Skeletal muscle tissue (tissue), 4 donors: ENCODE measurements around the gene RBP3. TPM values are rescaled to one million over a fixed set of nuclear protein-coding genes. Genes with fewer than 3 reads are reported as not detected.

Source experiments
- H3K27ac ChIP-seq: one replicate; pipeline ENCODE4 v1.7.0; 2013; ENCODE audit warnings: mild to moderate bottlenecking, low read depth, low read length, inconsistent platforms
- H3K27me3 ChIP-seq, 3 donors: one replicate each; pipeline ENCODE4 v1.7.0; 2013; ENCODE audit warnings: low read length in 3 of 3; ENCODE audit not compliant: control insufficient read depth in 3 of 3, insufficient read depth in 3 of 3
- H3K36me3 ChIP-seq, 3 donors: one replicate each; pipeline ENCODE4 v1.7.0; 2013; ENCODE audit warnings: low read length in 3 of 3; ENCODE audit not compliant: control insufficient read depth in 3 of 3, insufficient read depth in 3 of 3
- H3K4me1 ChIP-seq, 3 donors: one replicate each; pipeline ENCODE4 v1.7.0; 2013; ENCODE audit warnings: low read length in 3 of 3, mild to moderate bottlenecking in 3 of 3; ENCODE audit not compliant: control insufficient read depth in 3 of 3, insufficient read depth in 3 of 3
- H3K4me3 ChIP-seq, 3 donors: one replicate each; pipeline ENCODE4 v1.7.0; 2013; ENCODE audit warnings: low read length in 3 of 3
- H3K9ac ChIP-seq, 3 donors: one replicate each; pipeline ENCODE4 v1.7.0; 2013; ENCODE audit warnings: low read length in 3 of 3, mild to moderate bottlenecking in 3 of 3, moderate library complexity in 2 of 3, low read depth in 1 of 3
- H3K9me3 ChIP-seq, 3 donors: one replicate each; pipeline ENCODE4 v1.7.0; 2013; ENCODE audit warnings: low read length in 3 of 3; ENCODE audit not compliant: control insufficient read depth in 3 of 3
- total RNA-seq: library from RNA; depleted of rRNA; stranded (reverse); fragments of >200 nt; gene quantifications from one replicate; pipeline ENCODE4 v1.2.3, GENCODE V29; 2014
- donor health status: Osteomylitis.

RBP3 gene
- total RNA-seq, 1 donor from 2014 or later = not detected

DNA sequence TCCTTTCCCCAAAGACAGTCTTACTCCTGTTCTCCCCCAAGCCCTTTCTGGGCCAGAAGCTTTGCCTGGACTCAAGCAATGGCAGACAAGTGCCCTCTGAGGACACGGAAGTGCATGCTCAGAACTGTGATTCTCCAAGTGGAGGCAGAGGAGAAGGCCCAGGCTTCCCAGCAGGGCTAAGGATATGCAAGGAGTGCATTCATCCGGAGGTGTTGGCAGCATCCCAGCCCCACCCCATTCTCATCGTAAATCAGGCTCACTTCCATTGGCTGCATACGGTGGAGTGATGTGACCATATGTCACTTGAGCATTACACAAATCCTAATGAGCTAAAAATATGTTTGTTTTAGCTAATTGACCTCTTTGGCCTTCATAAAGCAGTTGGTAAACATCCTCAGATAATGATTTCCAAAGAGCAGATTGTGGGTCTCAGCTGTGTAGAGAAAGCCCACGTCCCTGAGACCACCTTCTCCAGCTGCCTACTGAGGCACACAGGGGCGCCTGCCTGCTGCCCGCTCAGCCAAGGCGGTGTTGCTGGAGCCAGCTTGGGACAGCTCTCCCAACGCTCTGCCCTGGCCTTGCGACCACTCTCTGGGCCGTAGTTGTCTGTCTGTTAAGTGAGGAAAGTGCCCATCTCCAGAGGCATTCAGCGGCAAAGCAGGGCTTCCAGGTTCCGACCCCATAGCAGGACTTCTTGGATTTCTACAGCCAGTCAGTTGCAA, 1.4 kb upstream of the RBP3 start:
- Histone ChIP-seq H3K27me3 (no peaks in the 10 kb centered on the region), H3K9me3 (no peaks in the 10 kb centered on the region), H3K4me3 (no peak overlapping the region), H3K4me1 (no peaks in the 10 kb centered on the region), H3K27ac (no peak overlapping the region), H3K36me3 (no peaks in the 10 kb centered on the region), H3K9ac (no peak overlapping the region)

DNA sequence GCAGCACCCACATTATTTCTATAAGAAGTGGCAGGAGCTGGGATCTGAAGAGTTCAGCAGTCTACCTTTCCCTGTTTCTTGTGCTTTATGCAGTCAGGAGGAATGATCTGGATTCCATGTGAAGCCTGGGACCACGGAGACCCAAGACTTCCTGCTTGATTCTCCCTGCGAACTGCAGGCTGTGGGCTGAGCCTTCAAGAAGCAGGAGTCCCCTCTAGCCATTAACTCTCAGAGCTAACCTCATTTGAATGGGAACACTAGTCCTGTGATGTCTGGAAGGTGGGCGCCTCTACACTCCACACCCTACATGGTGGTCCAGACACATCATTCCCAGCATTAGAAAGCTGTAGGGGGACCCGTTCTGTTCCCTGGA, 874 bp upstream of the RBP3 start:
- Histone ChIP-seq H3K36me3 (no peaks in the 10 kb centered on the region), H3K4me1 (no peaks in the 10 kb centered on the region), H3K4me3 (no peak overlapping the region), H3K27me3 (no peaks in the 10 kb centered on the region), H3K9me3 (no peaks in the 10 kb centered on the region), H3K9ac (no peak overlapping the region), H3K27ac (no peak overlapping the region)

DNA sequence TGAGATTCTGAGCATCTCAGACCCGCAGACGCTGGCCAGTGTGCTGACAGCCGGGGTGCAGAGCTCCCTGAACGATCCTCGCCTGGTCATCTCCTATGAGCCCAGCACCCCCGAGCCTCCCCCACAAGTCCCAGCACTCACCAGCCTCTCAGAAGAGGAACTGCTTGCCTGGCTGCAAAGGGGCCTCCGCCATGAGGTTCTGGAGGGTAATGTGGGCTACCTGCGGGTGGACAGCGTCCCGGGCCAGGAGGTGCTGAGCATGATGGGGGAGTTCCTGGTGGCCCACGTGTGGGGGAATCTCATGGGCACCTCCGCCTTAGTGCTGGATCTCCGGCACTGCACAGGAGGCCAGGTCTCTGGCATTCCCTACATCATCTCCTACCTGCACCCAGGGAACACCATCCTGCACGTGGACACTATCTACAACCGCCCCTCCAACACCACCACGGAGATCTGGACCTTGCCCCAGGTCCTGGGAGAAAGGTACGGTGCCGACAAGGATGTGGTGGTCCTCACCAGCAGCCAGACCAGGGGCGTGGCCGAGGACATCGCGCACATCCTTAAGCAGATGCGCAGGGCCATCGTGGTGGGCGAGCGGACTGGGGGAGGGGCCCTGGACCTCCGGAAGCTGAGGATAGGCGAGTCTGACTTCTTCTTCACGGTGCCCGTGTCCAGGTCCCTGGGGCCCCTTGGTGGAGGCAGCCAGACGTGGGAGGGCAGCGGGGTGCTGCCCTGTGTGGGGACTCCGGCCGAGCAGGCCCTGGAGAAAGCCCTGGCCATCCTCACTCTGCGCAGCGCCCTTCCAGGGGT, 703 bp downstream of the RBP3 start:
- no peak overlapping the region for H3K27ac ChIP-seq
- H3K9ac ChIP-seq = no peak overlapping the region
- H3K4me1 ChIP-seq = no peaks in the 10 kb centered on the region
- H3K36me3 ChIP-seq = no peaks in the 10 kb centered on the region
- H3K4me3 ChIP-seq = no peak overlapping the region
- no peaks in the 10 kb centered on the region for H3K27me3 ChIP-seq
- no peaks in the 10 kb centered on the region for H3K9me3 ChIP-seq

- Histone ChIP-seq H3K36me3 (no peaks in the 10 kb centered on the region), H3K27me3 (no peaks in the 10 kb centered on the region), H3K4me3 (no peak overlapping the region), H3K9me3 (no peaks in the 10 kb centered on the region), H3K4me1 (no peaks in the 10 kb centered on the region), H3K27ac (no peak overlapping the region), H3K9ac (no peak overlapping the region)
Measured at GRCh38 chr10:47349516-47349915, 1.4 kb downstream of the RBP3 start.

DNA sequence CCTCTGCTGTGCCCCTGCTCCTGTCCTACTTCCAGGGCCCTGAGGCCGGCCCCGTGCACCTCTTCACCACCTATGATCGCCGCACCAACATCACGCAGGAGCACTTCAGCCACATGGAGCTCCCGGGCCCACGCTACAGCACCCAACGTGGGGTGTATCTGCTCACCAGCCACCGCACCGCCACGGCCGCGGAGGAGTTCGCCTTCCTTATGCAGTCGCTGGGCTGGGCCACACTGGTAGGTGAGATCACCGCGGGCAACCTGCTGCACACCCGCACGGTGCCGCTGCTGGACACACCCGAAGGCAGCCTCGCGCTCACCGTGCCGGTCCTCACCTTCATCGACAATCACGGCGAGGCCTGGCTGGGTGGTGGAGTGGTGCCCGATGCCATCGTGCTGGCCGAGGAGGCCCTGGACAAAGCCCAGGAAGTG, 1.8 kb downstream of the RBP3 start:
- Histone ChIP-seq H3K9me3 (no peaks in the 10 kb centered on the region), H3K27me3 (no peaks in the 10 kb centered on the region)

GRCh38 chr10:47350671-47351640, 2.8 kb downstream of the RBP3 start:
- H3K9ac ChIP-seq = no peak overlapping the region
- no peaks in the 10 kb centered on the region for H3K9me3 ChIP-seq
- no peaks in the 10 kb centered on the region for H3K36me3 ChIP-seq
- H3K4me3 ChIP-seq = no peak overlapping the region
- no peaks in the 10 kb centered on the region for H3K4me1 ChIP-seq
- no peaks in the 10 kb centered on the region for H3K27me3 ChIP-seq
- no peak overlapping the region for H3K27ac ChIP-seq

More for the DNA sequence above, 1.8 kb downstream of the RBP3 start:
- no peak overlapping the region for H3K4me3 ChIP-seq
- H3K27ac ChIP-seq = no peak overlapping the region
- no peaks in the 10 kb centered on the region for H3K4me1 ChIP-seq
- no peak overlapping the region for H3K9ac ChIP-seq
- no peaks in the 10 kb centered on the region for H3K36me3 ChIP-seq

DNA sequence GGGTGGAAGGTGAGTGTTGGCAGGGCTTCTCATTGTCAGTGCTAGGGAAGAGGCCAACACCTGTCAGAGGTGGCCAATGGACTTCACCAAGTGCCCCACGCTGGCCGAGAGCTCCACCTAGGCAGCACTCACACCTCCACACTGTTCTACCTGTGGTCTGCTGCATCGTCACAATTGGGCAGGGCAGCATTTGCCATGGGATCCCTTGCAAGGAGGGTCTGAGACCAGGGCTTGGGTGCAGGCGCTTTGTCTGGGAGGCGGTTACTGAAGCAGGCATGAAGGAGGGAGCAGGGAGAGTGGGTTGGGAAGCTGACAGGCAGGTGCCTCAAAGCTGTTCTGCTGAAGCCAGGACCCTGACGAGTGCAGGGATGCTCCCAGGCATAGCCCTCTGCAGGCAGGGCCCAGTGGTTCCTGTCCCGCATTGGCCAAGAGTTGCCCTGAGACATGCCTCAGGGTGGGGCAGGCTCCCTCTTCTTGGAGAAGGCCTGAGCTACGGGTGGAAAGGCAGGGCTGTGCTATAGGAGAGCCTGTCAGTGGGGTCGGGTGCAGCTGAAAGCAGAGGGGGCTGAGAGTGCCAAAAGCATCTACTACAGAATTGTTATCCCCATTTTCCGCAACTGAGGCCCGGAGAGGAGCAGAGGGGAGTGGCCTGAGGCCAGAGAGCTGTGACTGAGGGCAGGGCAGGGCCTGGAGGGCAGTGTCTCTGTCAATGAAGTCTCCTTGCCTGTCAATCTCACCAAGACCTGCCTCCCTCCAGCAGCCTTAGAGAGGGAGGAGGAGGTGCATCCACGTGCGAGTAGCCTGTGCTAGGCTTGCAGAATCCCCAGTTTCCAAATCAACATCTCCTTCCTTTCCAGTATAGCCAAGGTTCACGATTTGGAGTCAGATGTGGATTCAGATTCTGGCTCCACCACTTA, 4.0 kb downstream of the RBP3 start:
- H3K36me3 ChIP-seq = no peaks in the 10 kb centered on the region
- H3K27ac ChIP-seq = no peak overlapping the region
- no peak overlapping the region for H3K4me3 ChIP-seq
- no peaks in the 10 kb centered on the region for H3K9me3 ChIP-seq
- H3K9ac ChIP-seq = no peak overlapping the region
- H3K4me1 ChIP-seq = no peaks in the 10 kb centered on the region
- H3K27me3 ChIP-seq = no peaks in the 10 kb centered on the region

GRCh38 chr10:47353351-47353750, 5.2 kb downstream of the RBP3 start:
- no peaks in the 10 kb centered on the region for H3K27me3 ChIP-seq
- H3K36me3 ChIP-seq = no peaks in the 10 kb centered on the region
- H3K4me1 ChIP-seq = no peaks in the 10 kb centered on the region
- H3K9me3 ChIP-seq = no peaks in the 10 kb centered on the region
- H3K4me3 ChIP-seq = no peak overlapping the region
- H3K9ac ChIP-seq = no peak overlapping the region
- H3K27ac ChIP-seq = no peak overlapping the region

- H3K27ac ChIP-seq = no peak overlapping the region
- no peak overlapping the region for H3K4me3 ChIP-seq
- H3K4me1 ChIP-seq = no peaks in the 10 kb centered on the region
- H3K9ac ChIP-seq = no peak overlapping the region
- no peaks in the 10 kb centered on the region for H3K9me3 ChIP-seq
- H3K27me3 ChIP-seq = no peaks in the 10 kb centered on the region
- no peaks in the 10 kb centered on the region for H3K36me3 ChIP-seq
Measured at GRCh38 chr10:47354165-47354564, 6.0 kb downstream of the RBP3 start.
